Right cardiac atrium (tissue), 5 donors: ENCODE results near the gene TMEM69. TPM values are rescaled to one million over a fixed set of nuclear protein-coding genes. Genes with fewer than 3 reads are reported as not detected.
"Not testable (repeated sequence)": the region's sequence is repeated elsewhere in the genome, so short reads cannot be mapped to it uniquely, and the experiment has no call there.

Source experiments
- ATAC-seq, 2 donors: fragments of 200-7000 bp; cut with Tn5 transposase; one replicate each; pipeline versions ENCODE4 v1.8.0 to v1.9.1; 2020; ENCODE audit warnings: moderate library complexity in 2 of 2, mild to moderate bottlenecking in 1 of 2
- DNase-seq, 3 donors: peaks; one replicate each; pipeline ENCODE4 v3.0.0-alpha.2; 2020
- H3K27ac ChIP-seq: one replicate; pipeline ENCODE4 v1.5.1; 2013; ENCODE audit warnings: mild to moderate bottlenecking, low read length, control low read depth, moderate library complexity
- H3K27me3 ChIP-seq: one replicate; pipeline ENCODE4 v1.6.1; 2013; ENCODE audit not compliant: control insufficient read depth, insufficient read depth
- H3K4me1 ChIP-seq: one replicate; pipeline ENCODE4 v1.6.1; 2013; ENCODE audit warnings: low read length; ENCODE audit not compliant: control insufficient read depth, insufficient read depth
- H3K4me3 ChIP-seq: one replicate; pipeline ENCODE4 v1.5.1; 2013; ENCODE audit warnings: low read length, control low read depth
- H3K9me3 ChIP-seq: one replicate; pipeline ENCODE4 v1.6.1; 2013; ENCODE audit warnings: low read length; ENCODE audit not compliant: control insufficient read depth
- WGBS: extraction: QIAGEN DNeasy Blood & Tissue Kit; methylation state at CpG from one replicate; pipeline ENCODE4 v1.1.7; 2013; 5-methylcytosine and 5-hydroxymethylcytosine counted together
- intact Hi-C, 4 donors: fragments of 100-400 bp; cut with DNase I; formaldehyde crosslinking; loops; one replicate each; pipeline versions ENCODE4 v1.11.0 to v1.14.0; 2022 to 2023
- polyA plus RNA-seq: library from polyadenylated mRNA; stranded (reverse); fragments of 200-250 nt; gene quantifications from one replicate; pipeline ENCODE4 v1.2.3, GENCODE V29; 2013
- total RNA-seq, 4 donors: library from RNA; stranded (reverse); fragmentation: NEBNext Ultra II Directional; extraction: Animal tissue kit (Norgen Biotek cat#: 25700); gene quantifications; one replicate each; pipeline ENCODE4 v1.2.1, GENCODE V29; 2021
- donor health status: healthy with polysubstance abuse.
- donor health status: DM: no; HTN: yes; CAD: no.
- donor health status: DM: no; HTN: no; CAD: no.
- donor health status: DM: no; HTN: yes; CAD: no; lungs with severe emphysema.
- donor health status: DM: yes; HTN: yes; CAD: no.

Gene TMEM69
- total and polyA plus RNA-seq, 5 donors: 21.6 to 32.4 (median 24.9) TPM

DNA sequence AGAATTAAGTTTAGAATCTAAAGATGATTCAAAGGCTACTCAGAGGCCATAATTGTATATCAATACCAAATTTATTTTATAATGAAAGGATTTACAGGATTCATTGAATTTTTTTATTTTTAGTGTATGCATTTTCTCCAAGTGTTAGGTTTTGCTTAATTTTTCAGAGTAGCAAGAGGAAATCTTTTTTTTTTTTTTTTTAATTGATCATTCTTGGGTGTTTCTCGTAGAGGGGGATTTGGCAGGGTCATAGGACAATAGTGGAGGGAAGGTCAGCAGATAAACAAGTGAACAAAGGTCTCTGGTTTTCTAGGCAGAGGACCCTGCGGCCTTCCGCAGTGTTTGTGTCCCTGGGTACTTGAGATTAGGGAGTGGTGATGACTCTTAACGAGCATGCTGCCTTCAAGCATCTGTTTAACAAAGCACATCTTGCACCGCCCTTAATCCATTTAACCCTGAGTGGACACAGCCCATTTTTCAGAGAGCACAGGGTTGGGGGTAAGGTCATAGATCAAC lies 51.7 kb downstream of the TMEM69 start:
- H3K9me3 ChIP-seq, DNase-seq, H3K4me3 ChIP-seq, intact Hi-C loops, H3K4me1 ChIP-seq, H3K27me3 ChIP-seq, ATAC-seq, H3K27ac ChIP-seq: not testable (repeated sequence)
- 57% methylated on average over 5 of the region's 5 CpGs for WGBS

Other genes starting within 250 kb of the TMEM69 start
- 1 to 10 TPM; 1.6 to 4.7 (median 4.2) TPM for gene TESK2, start 197.0 kb upstream of the TMEM69 start, total RNA-seq
- gene TESK2, start 197.0 kb upstream of the TMEM69 start, polyA plus RNA-seq: 1.6 TPM
- 10 to 100 TPM in 2 of 4 donors, 1 to 10 TPM in 2; 2.5 to 13.9 (median 11.0) TPM for gene CCDC163, start 188.1 kb upstream of the TMEM69 start, total RNA-seq
- 7.3 TPM for gene CCDC163, start 188.1 kb upstream of the TMEM69 start, polyA plus RNA-seq
- gene MMACHC, start 187.9 kb upstream of the TMEM69 start, total RNA-seq: 10 to 100 TPM; 15.7 to 32.0 (median 26.2) TPM
- 12.8 TPM for gene MMACHC, start 187.9 kb upstream of the TMEM69 start, polyA plus RNA-seq
- gene PRDX1, start 166.3 kb upstream of the TMEM69 start, total RNA-seq: 100 to 1,000 TPM; 548 to 884 (median 710) TPM
- 1,153 TPM for gene PRDX1, start 166.3 kb upstream of the TMEM69 start, polyA plus RNA-seq
- 100 to 1,000 TPM in 1 of 4 donors, 10 to 100 TPM in 3; 67.3 to 106 (median 90.7) TPM for gene AKR1A1, start 137.4 kb upstream of the TMEM69 start, total RNA-seq
- 75.0 TPM for gene AKR1A1, start 137.4 kb upstream of the TMEM69 start, polyA plus RNA-seq
- gene NASP, start 104.1 kb upstream of the TMEM69 start, total RNA-seq: 10 to 100 TPM; 43.7 to 49.4 (median 48.1) TPM
- 89.8 TPM for gene NASP, start 104.1 kb upstream of the TMEM69 start, polyA plus RNA-seq
- gene CCDC17, start 64.1 kb upstream of the TMEM69 start, total RNA-seq: 1 to 10 TPM in 3 of 4 donors, under 1 TPM in 1; 0.42 to 1.8 (median 1.1) TPM
- gene CCDC17, start 64.1 kb upstream of the TMEM69 start, polyA plus RNA-seq: 0.93 TPM
- 10 to 100 TPM; 75.4 to 83.1 (median 79.9) TPM for gene GPBP1L1, start 1.6 kb upstream of the TMEM69 start, total RNA-seq
- 47.9 TPM for gene GPBP1L1, start 1.6 kb upstream of the TMEM69 start, polyA plus RNA-seq
- gene IPP, start 62.5 kb downstream of the TMEM69 start, total RNA-seq: 10 to 100 TPM; 12.2 to 20.2 (median 15.7) TPM
- gene IPP, start 62.5 kb downstream of the TMEM69 start, polyA plus RNA-seq: 7.4 TPM
- 10 to 100 TPM; 68.4 to 85.3 (median 72.3) TPM for gene MAST2, start 115.4 kb downstream of the TMEM69 start, total RNA-seq
- 46.1 TPM for gene MAST2, start 115.4 kb downstream of the TMEM69 start, polyA plus RNA-seq